Endometrial microvascular endothelial cells (primary cell): ENCODE measurements around the gene APBA2. TPM values are rescaled to one million over a fixed set of nuclear protein-coding genes. Genes with fewer than 3 reads are reported as not detected.
"Not testable (repeated sequence)": the region's sequence is repeated elsewhere in the genome, so short reads cannot be mapped to it uniquely, and the experiment has no call there.

Experiments used
- in situ Hi-C: cut with HindIII; loops from 2 replicates; pipeline ENCODE4 v1.10.0; 2017; ENCODE audit warnings: low sequenced_read_pairs, low pct_unique_long_range_greater_than_20kb; ENCODE audit errors: inconsistent ontology term
- total RNA-seq: library from RNA; depleted of rRNA; stranded (reverse); fragments of >200 nt; gene quantifications from one replicate; pipeline ENCODE4 v1.2.3, GENCODE V29; 2015; ENCODE audit errors: inconsistent ontology term

The APBA2 gene
- total RNA-seq, result 18.6 TPM

DNA sequence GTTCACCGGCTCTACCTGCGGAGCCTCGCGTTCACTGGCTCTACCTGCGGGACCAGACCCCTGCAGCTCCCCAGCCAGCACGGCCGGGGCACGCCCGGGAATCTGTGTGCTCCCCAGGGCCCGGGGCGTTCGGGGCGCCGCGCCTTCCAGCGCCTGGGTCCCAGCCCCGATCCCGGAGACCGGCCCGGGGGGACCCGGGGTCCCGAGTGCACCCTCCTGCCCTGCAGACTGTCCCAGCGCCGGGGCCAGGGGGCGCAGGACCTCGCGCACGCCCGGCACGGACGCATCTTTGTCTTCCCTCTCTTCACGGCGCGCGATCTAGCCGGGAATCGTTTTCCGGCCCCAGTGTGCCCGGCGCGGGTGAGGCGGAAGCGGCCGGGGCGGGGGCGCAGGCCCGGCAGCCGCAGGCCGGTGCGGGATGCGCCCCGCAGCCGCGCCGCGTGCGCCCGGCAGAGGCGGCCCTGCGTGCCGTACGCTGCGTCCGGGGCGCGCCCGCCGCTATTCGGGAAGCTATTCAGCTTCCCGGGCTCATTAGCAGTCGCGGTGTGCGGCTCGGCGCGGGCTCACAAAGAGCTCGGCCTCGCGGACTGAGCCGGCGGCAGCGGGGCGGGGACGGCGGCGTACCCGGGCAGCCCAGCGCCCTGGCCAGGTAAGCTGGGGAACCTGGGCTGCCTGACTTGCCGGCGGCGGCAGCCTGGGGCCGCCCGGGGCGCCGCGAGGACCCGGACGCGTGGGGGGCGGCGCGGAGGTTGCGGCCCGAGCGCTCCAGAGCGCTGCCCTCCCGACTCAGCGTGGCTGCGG lies at the start of gene APBA2:
Gene APBA2 (plus strand): TSS at position 345 of the 801 bp plus-strand sequence. CDS start 167,911 bp downstream, outside the sequence.
- in situ Hi-C loops, result no loop called here

DNA sequence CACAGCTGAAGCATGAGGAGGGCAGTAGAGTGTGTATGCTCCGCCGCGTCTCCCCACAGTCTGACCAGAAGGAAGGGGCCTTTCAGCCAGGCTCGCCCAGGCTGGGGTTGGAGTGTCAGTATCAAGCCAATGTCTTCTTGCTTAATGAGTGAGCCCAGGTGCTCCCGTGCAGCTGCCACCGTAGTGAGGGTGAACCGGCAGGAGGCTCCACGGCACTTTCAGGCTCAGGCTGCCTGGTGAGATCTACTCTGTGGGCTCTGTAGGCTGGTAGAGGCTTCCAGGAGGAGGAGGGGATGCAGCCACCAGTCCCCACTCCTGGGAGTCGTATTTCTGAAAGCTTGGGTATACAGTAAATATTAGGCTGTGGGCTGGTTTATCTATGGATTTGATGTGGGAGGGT lies 45.5 kb upstream of the APBA2 start:
- in situ Hi-C loops, result not testable (repeated sequence)

DNA sequence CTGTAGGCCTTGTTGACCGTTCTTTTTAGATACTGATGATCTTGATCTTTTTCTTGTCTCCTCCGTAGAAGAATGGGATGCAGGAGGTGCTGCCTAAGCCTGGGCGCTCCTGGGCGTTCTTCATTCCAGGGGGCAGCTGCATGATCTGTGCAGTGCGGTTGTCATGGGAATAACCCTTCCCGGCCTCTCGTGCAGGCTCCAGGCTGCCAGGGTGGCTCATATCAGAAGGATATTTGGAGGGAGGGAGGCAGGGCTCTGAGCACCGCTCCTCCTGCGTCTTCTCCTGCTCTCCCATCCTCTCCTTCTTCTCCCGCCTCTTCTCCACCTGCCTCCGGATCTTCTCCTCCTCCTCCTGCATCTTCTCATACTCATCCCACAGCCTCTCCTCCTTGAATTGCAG lies 43.6 kb upstream of the APBA2 start:
- in situ Hi-C loops, result not testable (repeated sequence)

DNA sequence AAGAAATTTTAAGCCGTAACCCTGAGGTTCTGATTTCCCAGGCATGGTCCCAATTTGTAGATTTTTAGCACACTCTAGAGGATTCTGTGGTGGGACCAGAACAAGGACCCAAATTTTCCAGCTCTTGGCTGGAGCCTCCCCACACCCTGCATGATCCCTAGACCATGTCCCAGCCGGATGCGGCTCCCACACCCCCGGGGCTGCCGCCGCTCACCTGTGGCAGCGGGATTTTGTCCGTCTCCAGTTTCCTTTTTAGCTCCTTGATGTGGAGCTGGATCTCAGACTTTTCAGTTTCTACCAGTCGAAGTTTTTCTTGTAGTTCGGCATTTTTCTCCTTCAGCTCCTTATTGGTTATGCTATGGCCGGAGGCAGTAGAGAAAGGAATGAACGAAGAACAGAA lies 42.3 kb upstream of the APBA2 start:
- in situ Hi-C loops, result not testable (repeated sequence)

DNA sequence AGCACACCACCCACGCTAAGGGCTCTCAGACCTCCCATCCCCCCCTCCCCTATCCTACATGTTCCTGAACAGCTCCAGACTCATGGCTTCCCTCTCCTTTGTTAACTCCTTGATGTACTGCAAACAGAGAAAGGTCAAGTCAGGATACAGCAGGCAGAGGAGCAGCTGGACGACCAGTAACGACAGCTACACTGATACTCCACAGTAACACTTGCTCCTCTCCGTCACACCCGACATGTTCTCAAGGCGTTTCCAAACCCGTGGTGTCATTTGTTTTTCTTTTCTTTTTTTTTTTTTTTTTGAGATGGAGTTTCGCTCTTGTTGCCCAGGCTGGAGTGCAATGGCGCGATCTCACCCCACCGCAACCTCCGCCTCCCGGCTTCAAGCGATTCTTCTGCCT lies 41.6 kb upstream of the APBA2 start:
- in situ Hi-C loops, result not testable (repeated sequence)

DNA sequence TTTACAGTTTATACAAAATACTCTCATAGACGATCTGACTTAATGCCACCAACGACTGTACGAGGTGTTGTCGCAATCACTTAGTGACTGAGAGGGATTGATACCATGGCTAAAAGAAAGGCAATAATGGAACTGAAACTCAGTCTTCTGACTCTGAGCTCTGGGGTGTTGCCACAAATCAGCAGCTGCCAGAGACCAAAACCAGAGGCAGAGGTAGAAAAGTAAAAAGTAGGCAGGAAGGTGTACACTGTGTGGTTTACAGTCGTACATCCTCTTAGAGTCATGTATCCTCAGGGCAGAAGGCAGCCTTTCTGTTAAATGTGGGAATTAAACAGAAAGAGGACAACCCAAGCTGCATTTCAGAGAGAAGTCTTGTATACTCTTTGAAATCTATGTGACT lies 38.5 kb upstream of the APBA2 start:
- in situ Hi-C loops, result not testable (repeated sequence)

DNA sequence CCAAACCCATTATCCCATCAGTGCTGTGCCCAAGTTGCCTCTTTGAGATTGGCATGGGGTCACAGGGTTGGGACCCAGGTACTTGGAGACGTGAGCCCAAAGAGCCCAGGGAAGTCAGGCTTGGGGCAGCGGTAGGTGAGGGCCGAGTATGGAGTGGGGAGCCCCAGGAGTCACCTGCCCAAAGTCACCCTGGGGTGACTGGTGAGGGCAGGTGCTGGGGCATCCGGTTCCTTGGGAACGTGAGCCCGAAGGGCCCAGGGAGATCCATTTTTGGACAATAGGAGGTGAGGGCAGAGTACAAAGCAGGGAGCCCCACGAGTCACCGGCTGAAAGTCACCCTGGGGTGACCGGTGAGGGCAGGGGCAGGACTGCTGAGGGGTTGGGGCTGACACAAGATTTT lies 37.8 kb upstream of the APBA2 start:
- in situ Hi-C loops, result not testable (repeated sequence)

DNA sequence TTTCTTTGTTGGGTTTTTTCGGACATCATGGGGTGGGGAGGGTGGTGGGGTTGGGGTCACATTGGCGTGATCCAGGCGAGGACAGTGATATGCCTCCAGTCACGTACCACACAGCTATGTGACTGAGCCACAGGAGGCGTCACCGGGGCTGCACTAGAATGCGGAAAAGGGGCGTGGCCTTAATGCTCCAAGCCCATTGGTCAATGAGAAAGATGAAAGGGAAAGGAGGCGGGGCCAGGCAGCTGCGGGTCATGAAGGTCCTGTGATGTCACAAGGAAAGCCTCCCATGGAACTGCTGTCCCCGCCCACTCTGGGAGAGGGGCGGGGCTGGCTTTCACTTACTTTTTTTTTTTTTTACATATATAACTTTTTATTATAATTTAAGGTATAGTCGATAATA lies 37.3 kb upstream of the APBA2 start, which contains the start of gene GOLGA6L7:
Gene GOLGA6L7 (minus strand): TSS at position 124 of the 400 bp plus-strand sequence. CDS start 95 bp downstream, at position 29.
- in situ Hi-C loops, result not testable (repeated sequence)

DNA sequence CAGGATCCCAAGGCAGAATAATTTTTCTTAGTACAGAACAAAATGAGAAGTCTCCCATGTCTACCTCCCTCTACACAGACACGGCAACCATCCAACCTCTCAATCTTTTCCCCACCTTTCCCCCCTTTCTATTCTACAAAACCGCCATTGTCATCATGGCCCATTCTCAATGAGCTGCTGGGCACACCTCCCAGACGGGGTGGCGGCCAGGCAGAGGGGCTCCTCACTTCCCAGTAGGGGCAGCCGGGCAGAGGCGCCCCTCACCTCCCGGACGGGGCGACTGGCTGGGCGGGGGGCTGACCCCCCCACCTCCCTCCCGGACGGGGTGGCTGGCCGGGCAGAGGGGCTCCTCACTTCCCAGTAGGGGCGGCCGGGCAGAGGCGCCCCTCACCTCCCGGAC lies 36.5 kb upstream of the APBA2 start:
- in situ Hi-C loops, result not testable (repeated sequence)

DNA sequence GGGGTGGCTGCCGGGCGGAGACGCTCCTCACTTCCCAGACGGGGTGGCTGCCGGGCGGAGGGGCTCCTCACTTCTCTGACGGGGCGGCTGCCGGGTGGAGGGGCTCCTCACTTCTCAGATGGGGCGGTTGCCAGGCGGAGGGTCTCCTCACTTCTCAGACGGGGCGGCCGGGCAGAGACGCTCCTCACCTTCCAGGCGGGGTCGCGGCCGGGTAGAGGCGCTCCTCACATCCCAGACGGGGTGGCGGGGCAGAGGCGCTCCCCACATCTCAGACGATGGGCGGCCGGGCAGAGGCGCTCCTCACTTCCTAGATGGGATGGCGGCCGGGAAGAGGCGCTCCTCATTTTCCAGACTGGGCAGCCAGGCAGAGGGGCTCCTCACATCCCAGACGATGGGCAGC lies 36.0 kb upstream of the APBA2 start:
- in situ Hi-C loops, result not testable (repeated sequence)

DNA sequence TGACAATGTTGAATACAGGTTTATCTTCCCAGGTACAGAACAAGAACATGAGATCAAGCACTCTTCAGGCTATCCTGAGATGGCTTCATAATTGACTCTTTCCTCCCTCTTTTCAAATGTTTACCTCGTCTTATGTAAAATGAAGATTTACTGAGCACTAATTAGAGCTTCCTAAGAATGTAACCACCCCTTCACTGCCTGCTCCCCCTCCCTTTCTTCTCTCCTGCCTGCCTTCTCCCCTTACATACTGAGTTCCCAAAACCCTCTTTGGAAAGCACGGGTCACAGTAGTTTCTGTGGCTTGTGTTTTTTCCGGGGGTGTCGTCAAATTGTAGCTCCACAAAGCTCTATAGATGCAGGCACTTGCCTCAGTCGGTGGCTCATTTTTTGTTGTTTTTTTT lies 32.1 kb upstream of the APBA2 start:
- in situ Hi-C loops, result not testable (repeated sequence)

DNA sequence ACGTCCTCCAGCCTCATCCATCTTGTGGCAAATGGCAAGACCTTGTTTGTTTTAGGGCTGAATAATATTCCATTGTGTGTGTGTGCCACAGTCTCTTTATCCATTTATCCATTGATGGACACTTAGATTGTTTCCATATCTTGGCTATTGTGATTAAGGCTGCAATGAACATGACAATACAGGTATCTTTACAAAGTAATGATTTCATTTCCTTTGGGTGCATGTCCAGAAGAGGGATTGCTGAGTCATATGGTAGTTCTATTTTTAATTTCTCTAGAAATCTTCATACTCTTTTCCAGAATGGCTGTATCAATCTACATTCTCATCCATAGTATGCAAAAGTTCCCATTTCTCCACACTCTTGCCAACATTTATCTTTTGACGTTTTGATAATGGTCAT lies 31.2 kb upstream of the APBA2 start:
- in situ Hi-C loops, result not testable (repeated sequence)

DNA sequence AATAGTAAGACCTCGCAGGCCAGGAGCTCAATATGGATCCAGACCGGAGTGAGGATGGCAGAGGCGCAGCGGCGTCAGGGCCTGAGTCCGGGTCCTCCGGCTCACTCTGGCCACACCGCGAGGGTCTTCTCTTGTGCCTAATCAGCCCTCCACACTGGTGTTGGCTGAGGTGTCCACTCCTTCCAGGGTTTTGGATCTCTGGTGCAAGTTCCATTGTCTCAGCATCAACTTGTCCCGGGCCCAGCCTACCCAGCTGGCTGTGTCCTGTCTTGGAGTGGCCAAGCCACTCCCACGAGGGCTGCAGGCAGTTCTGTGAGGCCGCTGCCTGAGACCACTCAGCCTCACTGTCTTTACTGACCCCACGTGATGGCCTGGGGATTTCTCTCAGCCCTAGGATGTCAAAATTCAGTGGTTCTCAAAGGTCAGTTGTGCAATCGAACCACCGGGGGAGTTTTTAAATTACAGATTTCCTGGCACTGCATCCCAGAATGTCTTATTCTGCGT lies 24.7 kb upstream of the APBA2 start:
- in situ Hi-C loops, result no loop called here

DNA sequence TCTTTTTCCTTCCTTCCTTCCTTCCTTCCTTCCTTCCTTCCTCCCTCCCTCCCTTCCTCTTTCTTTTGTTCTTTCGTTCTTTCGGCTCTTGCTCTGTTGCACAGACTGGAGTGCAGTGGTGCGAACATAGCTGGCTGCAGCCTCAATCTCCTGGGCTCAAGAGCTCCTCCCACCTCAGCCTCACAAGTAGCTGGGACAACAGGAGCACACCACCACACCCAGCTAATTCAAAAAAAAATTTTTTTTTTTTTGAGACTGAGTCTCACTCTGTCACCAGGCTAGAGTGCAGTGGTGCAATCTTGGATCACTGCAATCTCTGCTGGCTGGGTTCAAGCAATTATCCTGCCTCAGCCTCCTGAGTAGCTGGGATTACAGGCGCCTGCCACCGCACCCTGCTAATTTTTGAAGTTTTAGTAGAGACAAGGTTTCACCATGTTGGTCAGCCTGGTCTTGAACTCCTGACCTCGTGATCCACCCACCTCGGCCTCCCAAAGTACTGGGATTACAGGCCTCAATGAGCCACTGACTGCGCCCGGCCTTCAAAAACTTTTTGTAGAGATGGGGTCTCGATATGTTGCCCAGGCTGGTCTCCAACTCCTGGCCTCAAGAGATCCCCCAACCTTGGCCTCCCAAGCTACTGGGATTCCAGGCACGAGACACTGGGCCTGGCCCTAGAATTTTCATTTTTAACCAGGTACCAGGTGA lies 24.0 kb upstream of the APBA2 start:
- in situ Hi-C loops, result not testable (repeated sequence)

DNA sequence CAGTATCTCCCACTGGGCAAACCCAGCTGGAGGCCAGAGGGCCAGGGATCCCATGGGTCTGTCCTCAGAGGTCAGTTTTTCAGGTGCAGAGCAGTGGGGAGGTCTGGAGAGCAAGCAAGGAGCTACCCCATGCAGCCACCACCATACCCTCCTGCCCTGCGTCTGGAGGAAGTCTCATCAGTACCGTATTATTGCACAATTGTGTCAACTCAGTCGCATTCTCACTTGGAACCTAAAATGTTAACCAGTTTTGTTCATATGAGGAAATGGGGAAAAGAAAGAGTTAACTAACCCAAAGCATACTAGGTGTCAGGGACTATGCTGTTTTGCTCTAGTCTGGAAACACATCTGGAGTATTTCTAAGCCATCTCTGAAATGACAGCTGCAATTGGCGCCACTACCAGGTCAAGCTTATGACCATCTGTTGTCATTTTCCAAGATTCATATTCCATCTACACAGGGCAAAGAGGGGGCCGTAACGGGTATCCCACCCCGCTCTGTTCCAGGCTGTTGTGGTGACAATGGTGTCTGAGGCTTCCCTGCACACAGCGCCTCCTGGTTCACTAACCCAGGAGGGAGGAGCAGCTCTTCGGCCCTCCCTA lies 16.9 kb upstream of the APBA2 start:
- in situ Hi-C loops, result no loop called here

DNA sequence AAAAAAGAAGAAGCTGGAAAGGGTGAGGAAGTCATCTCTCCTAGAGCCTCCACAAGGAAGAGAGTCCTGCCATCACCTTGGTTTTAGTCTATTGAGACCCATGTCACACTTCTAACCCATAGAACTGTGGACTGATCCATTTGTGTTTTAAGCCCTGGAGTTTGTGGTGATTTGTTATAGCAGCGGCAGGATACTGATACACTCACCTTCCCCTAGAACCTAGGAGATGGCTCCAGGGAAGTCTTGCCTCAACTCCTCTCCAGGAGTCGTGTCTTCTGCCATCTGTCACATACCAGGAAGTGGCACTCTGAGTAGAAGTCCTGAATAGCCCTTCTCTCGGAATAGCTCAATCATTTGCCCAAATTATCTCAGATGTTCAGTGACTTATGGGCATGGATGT lies 14.6 kb upstream of the APBA2 start:
- in situ Hi-C loops, result no loop called here

DNA sequence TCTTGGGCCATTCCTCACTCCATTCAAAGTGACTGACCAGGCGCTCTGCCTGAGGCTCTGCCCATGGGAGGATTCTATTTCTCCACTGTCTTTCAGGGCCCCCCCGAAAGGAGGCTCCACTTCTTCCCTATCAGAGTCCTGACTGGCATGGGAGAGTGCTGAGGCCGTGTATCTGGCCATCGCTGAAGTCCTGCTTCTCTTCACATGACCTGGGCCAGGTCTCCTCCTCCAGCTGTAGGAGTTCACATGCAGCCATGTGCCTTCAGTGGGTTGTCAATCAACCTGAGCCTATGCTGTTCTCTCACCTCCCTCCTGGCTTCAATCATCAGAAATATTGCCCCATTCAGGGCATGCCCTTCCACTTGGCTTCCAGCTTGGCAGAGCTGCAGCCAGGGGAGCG lies 12.8 kb upstream of the APBA2 start:
- in situ Hi-C loops, result no loop called here

DNA sequence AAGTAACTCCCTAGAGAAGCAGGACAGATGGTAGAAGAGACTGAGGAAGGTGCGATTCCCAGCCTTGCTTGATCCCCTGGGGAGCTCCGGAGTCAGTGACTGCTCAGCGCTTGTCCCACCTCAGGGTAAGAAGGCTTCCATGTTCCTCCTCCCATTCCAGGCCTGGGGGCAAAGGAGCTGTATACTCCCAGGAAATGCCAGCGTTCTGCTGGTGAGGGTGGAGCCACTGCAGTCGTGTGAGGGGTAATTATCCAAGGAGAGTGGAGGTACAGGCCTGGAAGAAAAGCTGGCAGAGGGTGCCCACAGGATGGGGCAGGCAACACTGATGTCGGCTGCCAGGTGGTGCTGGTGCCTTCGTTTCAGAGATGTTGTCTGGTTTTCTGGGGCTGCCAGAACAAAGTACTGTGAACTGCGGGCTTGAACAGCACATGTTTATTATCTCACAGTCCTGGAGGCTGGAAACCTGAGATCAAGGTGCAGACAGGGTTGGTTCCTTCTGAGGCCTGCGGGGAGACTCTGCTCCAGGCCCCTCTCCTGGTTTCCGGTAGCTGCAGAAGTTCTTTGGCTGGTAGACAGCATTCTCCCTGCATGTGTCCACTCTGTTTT lies 12.1 kb upstream of the APBA2 start:
- in situ Hi-C loops, result no loop called here

DNA sequence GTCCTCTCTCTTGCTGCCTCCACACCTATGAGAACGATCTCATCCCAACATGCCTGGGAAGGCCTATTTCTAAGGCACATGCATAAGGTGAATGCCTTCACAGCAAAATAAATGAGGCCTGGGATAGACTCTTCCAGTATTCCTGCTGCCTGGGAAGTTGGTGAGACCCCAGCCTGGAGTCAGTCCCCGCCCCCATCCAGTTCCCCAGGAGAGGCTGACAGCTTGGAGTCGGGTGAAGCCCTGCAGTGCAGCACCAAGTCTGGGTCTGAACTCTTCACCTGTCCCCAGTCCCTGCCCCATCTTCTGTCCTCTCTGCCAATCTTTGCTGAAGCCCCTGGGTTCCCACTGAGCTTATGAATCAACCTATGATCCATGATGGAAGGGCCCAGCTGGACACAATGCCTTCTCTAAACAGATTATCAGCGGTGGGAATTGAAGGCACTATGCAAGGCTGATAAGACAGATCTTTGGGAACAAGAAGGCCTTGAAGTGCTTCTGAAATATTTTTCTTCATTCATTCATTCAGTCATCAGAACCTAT lies 10.2 kb upstream of the APBA2 start:
- in situ Hi-C loops, result no loop called here
